HepG2 (cell line): ENCODE measurements around the gene TP63. TPM values are rescaled to one million over a fixed set of nuclear protein-coding genes. Genes with fewer than 3 reads are reported as not detected.

Source experiments
- ATAC-seq: fragments of 200-7000 bp; cut with Tn5 transposase; 3 replicates; pipeline ENCODE4 v1.9.1; 2020; ENCODE audit warnings: mild to moderate bottlenecking, moderate library complexity
- BruUV-seq: library from RNA; stranded (reverse); fragments of 400-500 nt; replicated peaks from 2 replicates; lab custom pipeline; 2021; lab: Mats Ljungman, UMichigan
- CTCF ChIA-PET: fragments of 300-600 bp; formaldehyde crosslinking; extraction: SDS; loops from one replicate; lab custom pipeline; 2021; ENCODE audit warnings: low total read pairs, inconsistent platforms, low intra/inter-chr PET ratio; lab: Yijun Ruan, JAX
- POLR2A ChIA-PET: fragments of 350-600 bp; sonication (Branson Sonifier 250); formaldehyde crosslinking; loops from one replicate; lab custom pipeline; 2020; ENCODE audit warnings: antibody characterized with exemption, inconsistent platforms; lab: Yijun Ruan, JAX
- DNase-seq: peaks from one replicate; pipeline ENCODE4 v3.0.0-alpha.2; 2015; ENCODE audit warnings: low spot score
- FAIRE-seq: peaks from 3 replicates; lab custom pipeline; 2011; peaks lifted over from hg19 to GRCh38; lab: Jason Lieb, UNC
- H2AFZ ChIP-seq: one replicate; pipeline ENCODE4 v1.6.1; 2011; ENCODE audit warnings: low read length, inconsistent platforms
- H3K27ac ChIP-seq: fragments of 300-600 bp; 3 replicates; pipeline ENCODE4 v1.8.0; 2011; ENCODE audit warnings: mixed run types, mild to moderate bottlenecking, mixed read lengths, low read length, inconsistent platforms; ENCODE audit not compliant: insufficient read depth; ENCODE audit errors: extremely low read length
- H3K27me3 ChIP-seq, 2 experiments: fragments of 200-600 bp in 1 of 2; 2 replicates in 1 of 2; 3 replicates in 1 of 2; pipeline versions ENCODE4 v1.6.0 to v1.8.0; 2011; ENCODE audit warnings: low read length in 2 of 2, mild to moderate bottlenecking in 2 of 2, moderate library complexity in 2 of 2, inconsistent platforms in 1 of 2; ENCODE audit not compliant: insufficient read depth in 2 of 2, control insufficient read depth in 1 of 2
- H3K36me3 ChIP-seq, 2 experiments: fragments of 200-600 bp in 1 of 2; replicated peaks in 1 of 2; 2 replicates in 1 of 2; 3 replicates in 1 of 2; pipeline versions ENCODE4 v1.5.1 to v1.8.0; 2011; ENCODE audit warnings: low read length in 2 of 2, inconsistent platforms in 1 of 2; ENCODE audit not compliant: insufficient read depth in 2 of 2, control insufficient read depth in 1 of 2
- H3K4me1 ChIP-seq: 2 replicates; pipeline ENCODE4 v1.5.1; 2012; ENCODE audit warnings: low read length, inconsistent platforms; ENCODE audit not compliant: insufficient read depth
- H3K4me2 ChIP-seq: 2 replicates; pipeline ENCODE4 v1.6.0; 2011; ENCODE audit warnings: low read depth, low read length, inconsistent platforms
- H3K4me3 ChIP-seq, 3 experiments: fragments of 200-600 bp in 1 of 3; sonication (generic), shearing (Covaris generic) in 1 of 3; replicated peaks in 1 of 3; 2 replicates each; pipeline ENCODE4 v1.5.1; 2011 to 2016; ENCODE audit warnings: low read length in 3 of 3, inconsistent platforms in 2 of 3, low read depth in 2 of 3, mild to moderate bottlenecking in 2 of 3, control low read depth in 1 of 3, mixed read lengths in 1 of 3; ENCODE audit not compliant: insufficient read depth in 1 of 3
- H3K79me2 ChIP-seq: one replicate; pipeline ENCODE4 v1.6.1; 2011; ENCODE audit warnings: low read length, inconsistent platforms; ENCODE audit not compliant: insufficient read depth
- H3K9ac ChIP-seq: 2 replicates; pipeline ENCODE4 v1.6.0; 2011; ENCODE audit warnings: mild to moderate bottlenecking, low read depth, low read length, inconsistent platforms; ENCODE audit not compliant: insufficient read depth
- H3K9me3 ChIP-seq: 2 replicates; pipeline ENCODE4 v1.5.1; 2012; ENCODE audit warnings: mild to moderate bottlenecking, low read length
- H4K20me1 ChIP-seq: 2 replicates; pipeline ENCODE4 v1.6.0; 2011; ENCODE audit warnings: inconsistent platforms, mild to moderate bottlenecking, low read length, moderate library complexity; ENCODE audit not compliant: insufficient read depth
- CHD4 ChIP-seq: fragments of 200-600 bp; sonication (generic); IDR thresholded peaks from 2 replicates; pipeline ENCODE4 v1.7.0; 2017; ENCODE audit warnings: mild to moderate bottlenecking, low read length, borderline replicate concordance
- ELF3 ChIP-seq: IDR thresholded peaks from 2 replicates; pipeline ENCODE4 v1.6.1; 2016; ENCODE audit warnings: missing genetic modification reagents, missing compliant biosample characterization
- KMT2A ChIP-seq: sonication (generic); formaldehyde crosslinking; IDR thresholded peaks from 2 replicates; pipeline ENCODE4 v1.4.0; 2020; ENCODE audit warnings: missing genetic modification reagents
- KMT2B ChIP-seq: IDR thresholded peaks from 2 replicates; pipeline ENCODE4 v1.6.1; 2016; ENCODE audit warnings: missing genetic modification reagents, missing compliant biosample characterization
- RAD21 ChIP-seq: fragments of 450-650 bp; formaldehyde crosslinking; IDR thresholded peaks from 2 replicates; pipeline ENCODE4 v1.5.0; 2020; ENCODE audit warnings: mild to moderate bottlenecking
- RFX1 ChIP-seq: fragments of 450-650 bp; IDR thresholded peaks from 2 replicates; pipeline ENCODE4 v1.6.1; 2017
- RNF2 ChIP-seq: fragments of 450-650 bp; conservative IDR thresholded peaks from 2 replicates; pipeline ENCODE4 v1.6.1; 2016; ENCODE audit warnings: low read depth
- TCF7 ChIP-seq: sonication (generic); IDR thresholded peaks from 2 replicates; pipeline ENCODE4 v1.6.1; 2016; ENCODE audit warnings: antibody characterized with exemption, low read depth
- YY1 ChIP-seq: IDR thresholded peaks from 2 replicates; pipeline ENCODE4 v1.6.1; 2011; ENCODE audit warnings: low read length, low read depth, moderate library complexity, mild to moderate bottlenecking; ENCODE audit not compliant: insufficient read depth, insufficient replicate concordance
- ZSCAN12 ChIP-seq: sonication (generic); formaldehyde crosslinking; IDR thresholded peaks from 2 replicates; pipeline ENCODE4 v1.9.0; 2021; ENCODE audit warnings: mild to moderate bottlenecking, missing genetic modification reagents
- WGBS: methylation state at CpG from one replicate; pipeline ENCODE4 v1.1.6; 2017; ENCODE audit warnings: low lambda C conversion rate; 5-methylcytosine and 5-hydroxymethylcytosine counted together
- in situ Hi-C: cut with HindIII; loops from 2 replicates; pipeline ENCODE4 v1.10.0; 2017; ENCODE audit warnings: low pct_unique_long_range_greater_than_20kb; ENCODE audit not compliant: extremely low pct_ligation_motif_present
- intact Hi-C: fragments of 100-400 bp; cut with micrococcal nuclease; formaldehyde crosslinking; loops from one replicate; pipeline ENCODE4 v1.10.0; 2022; ENCODE audit not compliant: unreplicated experiment
- polyA plus RNA-seq, 8 experiments: library from polyadenylated mRNA; depleted of rRNA in 3 of 8; stranded (reverse) in 7 of 8; unstranded in 1 of 8; fragments of >200 nt; fragmentation: Illumina TruSeq in 4 of 8; extraction: Trizol in 4 of 8; gene quantifications; 2 replicates each; pipeline versions ENCODE4 v1.2.1 to v1.2.3, GENCODE V29; 2011 to 2016; ENCODE audit warnings: low read depth in 4 of 8, missing spikeins in 1 of 8, mixed read lengths in 1 of 8; ENCODE audit not compliant: insufficient read depth in 1 of 8
- total RNA-seq, 5 experiments: library from RNA; depleted of rRNA; stranded (reverse); fragments of >200 nt; fragmentation: Illumina TruSeq; extraction: Trizol; gene quantifications; 2 replicates each; pipeline ENCODE4 v1.2.3, GENCODE V29; 2016; ENCODE audit warnings: low read depth in 1 of 5
- TF ChIP-seq, protein P1 (sequence below): sonication (generic); formaldehyde crosslinking; IDR thresholded peaks from 2 replicates; pipeline ENCODE4 v1.4.0; 2020; ENCODE audit warnings: missing genetic modification reagents
- TF ChIP-seq, protein P2 (sequence below): sonication (generic); formaldehyde crosslinking; conservative IDR thresholded peaks from 2 replicates; pipeline ENCODE4 v1.4.0; 2020; ENCODE audit warnings: missing genetic modification reagents
- TF ChIP-seq, protein P3 (sequence below): sonication (generic); formaldehyde crosslinking; IDR thresholded peaks from 2 replicates; pipeline ENCODE4 v1.5.0; 2020; ENCODE audit warnings: mild to moderate bottlenecking, low read depth, missing genetic modification reagents, borderline replicate concordance
- TF ChIP-seq, protein P4 (sequence below): sonication (generic); formaldehyde crosslinking; IDR thresholded peaks from 2 replicates; pipeline ENCODE4 v1.4.0; 2020; ENCODE audit warnings: missing genetic modification reagents

TP63 gene
- total and polyA plus RNA-seq, 2 of the 13 experiments (the other 11 are each of a cell fraction or from before 2014, with no cell fraction given), result not detected

DNA sequence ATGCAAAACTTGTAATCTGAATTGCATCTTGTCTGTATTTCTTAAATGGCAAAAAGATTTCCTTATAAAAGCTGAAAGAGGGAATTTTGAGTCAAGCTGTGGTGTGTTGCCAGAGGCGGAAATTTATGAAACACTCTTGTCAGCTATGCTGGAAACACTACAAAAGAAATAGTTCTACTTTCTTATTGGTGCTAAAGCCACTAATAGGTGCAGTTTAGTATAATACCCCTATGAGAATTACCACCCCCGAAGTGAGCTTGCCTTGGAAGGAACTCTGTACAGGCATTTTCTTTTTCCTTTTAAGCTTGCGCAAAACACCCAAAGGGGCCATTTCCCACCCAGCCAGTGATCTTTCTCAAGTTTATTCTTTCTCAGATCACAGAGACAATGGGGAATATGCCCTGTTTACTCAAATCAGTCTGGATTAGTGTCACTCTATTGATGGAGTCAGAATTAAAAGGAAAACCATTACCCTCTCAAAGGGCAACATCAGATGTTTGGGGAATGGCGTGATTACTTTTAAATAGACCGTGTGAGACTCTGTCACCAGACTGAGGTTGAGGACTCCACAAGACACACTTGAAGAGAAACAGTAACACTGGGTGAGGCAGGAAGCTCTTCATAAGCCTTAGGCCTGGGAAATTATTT, 166.0 kb downstream of the TP63 start (continued):
- TF ChIP-seq, protein P1, sequence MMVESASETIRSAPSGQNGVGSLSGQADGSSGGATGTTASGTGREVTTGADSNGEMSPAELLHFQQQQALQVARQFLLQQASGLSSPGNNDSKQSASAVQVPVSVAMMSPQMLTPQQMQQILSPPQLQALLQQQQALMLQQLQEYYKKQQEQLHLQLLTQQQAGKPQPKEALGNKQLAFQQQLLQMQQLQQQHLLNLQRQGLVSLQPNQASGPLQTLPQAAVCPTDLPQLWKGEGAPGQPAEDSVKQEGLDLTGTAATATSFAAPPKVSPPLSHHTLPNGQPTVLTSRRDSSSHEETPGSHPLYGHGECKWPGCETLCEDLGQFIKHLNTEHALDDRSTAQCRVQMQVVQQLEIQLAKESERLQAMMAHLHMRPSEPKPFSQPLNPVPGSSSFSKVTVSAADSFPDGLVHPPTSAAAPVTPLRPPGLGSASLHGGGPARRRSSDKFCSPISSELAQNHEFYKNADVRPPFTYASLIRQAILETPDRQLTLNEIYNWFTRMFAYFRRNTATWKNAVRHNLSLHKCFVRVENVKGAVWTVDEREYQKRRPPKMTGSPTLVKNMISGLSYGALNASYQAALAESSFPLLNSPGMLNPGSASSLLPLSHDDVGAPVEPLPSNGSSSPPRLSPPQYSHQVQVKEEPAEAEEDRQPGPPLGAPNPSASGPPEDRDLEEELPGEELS, result no peak
- TF ChIP-seq KMT2B (CRISPR knock-in tag) (no peak), TCF7 (no peak), RNF2 (no peak), ZSCAN12 (no peak), YY1 (no peak)
- TF ChIP-seq, protein P2, sequence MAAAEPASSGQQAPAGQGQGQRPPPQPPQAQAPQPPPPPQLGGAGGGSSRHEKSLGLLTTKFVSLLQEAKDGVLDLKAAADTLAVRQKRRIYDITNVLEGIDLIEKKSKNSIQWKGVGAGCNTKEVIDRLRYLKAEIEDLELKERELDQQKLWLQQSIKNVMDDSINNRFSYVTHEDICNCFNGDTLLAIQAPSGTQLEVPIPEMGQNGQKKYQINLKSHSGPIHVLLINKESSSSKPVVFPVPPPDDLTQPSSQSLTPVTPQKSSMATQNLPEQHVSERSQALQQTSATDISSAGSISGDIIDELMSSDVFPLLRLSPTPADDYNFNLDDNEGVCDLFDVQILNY, result no peak
- TF ChIP-seq, protein P3, sequence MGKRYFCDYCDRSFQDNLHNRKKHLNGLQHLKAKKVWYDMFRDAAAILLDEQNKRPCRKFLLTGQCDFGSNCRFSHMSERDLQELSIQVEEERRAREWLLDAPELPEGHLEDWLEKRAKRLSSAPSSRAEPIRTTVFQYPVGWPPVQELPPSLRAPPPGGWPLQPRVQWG, result no peak

DNA sequence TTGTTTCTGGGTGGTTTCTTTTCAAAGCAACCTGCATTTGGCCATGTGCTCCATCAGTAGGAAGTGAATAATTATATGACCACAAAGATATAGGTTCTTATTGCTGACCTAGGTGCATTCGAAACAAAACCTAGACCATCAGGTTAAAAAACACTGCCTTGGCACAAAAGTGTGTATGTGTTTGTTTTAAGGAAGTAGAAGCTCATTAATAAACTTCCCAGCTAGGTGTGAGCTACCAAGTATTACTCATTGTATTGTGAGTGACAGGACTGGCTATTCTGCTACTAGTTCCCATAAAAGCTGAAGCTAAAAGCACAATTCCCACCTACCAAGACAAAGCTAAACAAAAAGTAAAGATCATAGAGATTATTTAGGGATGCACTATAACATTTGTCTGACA, 168.2 kb downstream of the TP63 start:
- Histone ChIP-seq H3K9me3 (no peaks in the 10 kb centered on the region), H4K20me1 (no peaks in the 10 kb centered on the region), H3K4me3 (no peak overlapping the region), H3K4me2 (no peak overlapping the region), H3K79me2 (no peaks in the 10 kb centered on the region), H3K27me3 (no peaks in the 10 kb centered on the region), H3K9ac (no peak overlapping the region), H3K27ac (no peak overlapping the region), H3K36me3 (no peaks in the 10 kb centered on the region), H3K4me1 (no peaks in the 10 kb centered on the region), H2AFZ (no peak overlapping the region)
- TF ChIP-seq CHD4, result no peak
- no peak for TF ChIP-seq RAD21 (CRISPR knock-in tag)
- TF ChIP-seq, protein P4, sequence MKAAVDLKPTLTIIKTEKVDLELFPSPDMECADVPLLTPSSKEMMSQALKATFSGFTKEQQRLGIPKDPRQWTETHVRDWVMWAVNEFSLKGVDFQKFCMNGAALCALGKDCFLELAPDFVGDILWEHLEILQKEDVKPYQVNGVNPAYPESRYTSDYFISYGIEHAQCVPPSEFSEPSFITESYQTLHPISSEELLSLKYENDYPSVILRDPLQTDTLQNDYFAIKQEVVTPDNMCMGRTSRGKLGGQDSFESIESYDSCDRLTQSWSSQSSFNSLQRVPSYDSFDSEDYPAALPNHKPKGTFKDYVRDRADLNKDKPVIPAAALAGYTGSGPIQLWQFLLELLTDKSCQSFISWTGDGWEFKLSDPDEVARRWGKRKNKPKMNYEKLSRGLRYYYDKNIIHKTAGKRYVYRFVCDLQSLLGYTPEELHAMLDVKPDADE (CRISPR knock-in tag), result no peak
- no peak for TF ChIP-seq ELF3
- no peak for TF ChIP-seq KMT2A
- TF ChIP-seq RFX1, result no peak
- ATAC-seq (no peak), FAIRE-seq (no peak), DNase-seq (no peak)
- 0% methylated on average over 1 of the region's 1 CpG for WGBS
- intact Hi-C loops (no loop called here), in situ Hi-C loops (no loop called here)
- POLR2A ChIA-PET, result no interaction called here
- no TSS peak for BruUV-seq
- CTCF ChIA-PET, result no interaction called here
